ENCODE results near the gene FBRSL1.
A peak's percentile ranks its signal among the peaks of the same experiment; 100 is the strongest.

Gene FBRSL1

DNA sequence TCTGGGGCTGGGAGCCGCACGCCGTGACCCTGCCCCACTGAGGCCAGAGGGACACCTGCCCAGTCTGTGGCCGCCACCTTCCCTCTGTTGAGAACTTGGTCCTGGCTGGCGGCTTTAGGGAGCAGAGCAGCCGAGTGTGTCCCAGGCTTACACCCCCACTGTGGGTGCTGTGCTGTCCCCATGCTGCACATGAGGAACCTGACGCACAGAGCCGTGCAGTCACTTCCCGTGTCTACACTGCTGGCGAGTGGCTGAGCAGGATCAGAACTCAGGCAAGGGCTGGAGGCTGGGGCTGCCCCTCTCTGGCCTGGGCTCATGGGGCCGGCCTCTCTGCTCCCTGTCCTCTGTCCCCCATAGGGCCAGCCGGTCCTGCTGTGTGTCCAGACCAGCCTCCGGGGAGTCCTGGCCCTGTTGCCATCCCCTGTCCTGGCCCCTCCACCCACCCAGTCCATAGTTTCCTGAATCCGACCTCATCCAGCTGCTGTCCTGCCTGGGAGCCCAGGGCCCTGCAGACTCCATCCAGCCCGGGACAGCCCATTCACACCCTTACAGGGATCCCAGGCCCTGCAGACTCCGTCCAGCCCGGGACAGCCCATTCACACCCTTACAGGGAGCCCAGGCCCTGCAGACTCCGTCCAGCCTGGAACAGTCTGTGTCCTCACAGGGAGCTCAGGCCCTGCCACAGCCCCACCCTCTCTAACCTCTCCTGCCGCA is 10.3 kb downstream of the FBRSL1 start:
- DNase-seq = no peak

DNA sequence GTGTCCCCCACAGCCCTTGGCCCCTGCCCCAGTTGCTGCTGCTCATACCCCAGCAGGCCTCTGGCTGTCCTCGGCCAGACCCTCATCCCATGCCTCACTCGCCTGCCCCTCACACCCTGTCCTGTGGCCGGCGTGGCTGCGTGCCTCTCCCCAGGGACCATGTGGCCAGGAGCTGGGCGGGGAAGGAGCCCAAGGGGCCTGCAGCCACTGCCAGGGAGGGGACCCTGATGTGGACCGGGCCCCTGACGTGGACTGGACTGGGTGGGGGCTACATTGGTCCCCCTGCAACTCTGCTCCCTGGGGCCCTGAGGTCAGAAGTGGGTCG is 10.9 kb downstream of the FBRSL1 start:
- DNase-seq = no peak

- DNase-seq = no peak
Measured at GRCh38 chr12:132501204-132501940, 11.4 kb downstream of the FBRSL1 start.

- DNase-seq = peak; percentile 70
Measured at GRCh38 chr12:132502149-132502881, 12.4 kb downstream of the FBRSL1 start.

GRCh38 chr12:132502882-132503193 is 12.9 kb downstream of the FBRSL1 start:
- DNase-seq = no peak

GRCh38 chr12:132503618-132504204 is 13.8 kb downstream of the FBRSL1 start:
- no peak for DNase-seq

GRCh38 chr12:132505105-132505851 is 15.3 kb downstream of the FBRSL1 start:
- peak; percentile 84 for DNase-seq

- no peak for DNase-seq
Measured at GRCh38 chr12:132505852-132506219, 15.9 kb downstream of the FBRSL1 start.

- peak; percentile 89 for DNase-seq
Measured at GRCh38 chr12:132506328-132507160, 16.6 kb downstream of the FBRSL1 start.

- DNase-seq = no peak
Measured at GRCh38 chr12:132507161-132507538, 17.2 kb downstream of the FBRSL1 start.

- DNase-seq = no peak
Measured at GRCh38 chr12:132507656-132508490, 17.9 kb downstream of the FBRSL1 start.

- no peak for DNase-seq
Measured at GRCh38 chr12:132508491-132508740, 18.5 kb downstream of the FBRSL1 start.

DNA sequence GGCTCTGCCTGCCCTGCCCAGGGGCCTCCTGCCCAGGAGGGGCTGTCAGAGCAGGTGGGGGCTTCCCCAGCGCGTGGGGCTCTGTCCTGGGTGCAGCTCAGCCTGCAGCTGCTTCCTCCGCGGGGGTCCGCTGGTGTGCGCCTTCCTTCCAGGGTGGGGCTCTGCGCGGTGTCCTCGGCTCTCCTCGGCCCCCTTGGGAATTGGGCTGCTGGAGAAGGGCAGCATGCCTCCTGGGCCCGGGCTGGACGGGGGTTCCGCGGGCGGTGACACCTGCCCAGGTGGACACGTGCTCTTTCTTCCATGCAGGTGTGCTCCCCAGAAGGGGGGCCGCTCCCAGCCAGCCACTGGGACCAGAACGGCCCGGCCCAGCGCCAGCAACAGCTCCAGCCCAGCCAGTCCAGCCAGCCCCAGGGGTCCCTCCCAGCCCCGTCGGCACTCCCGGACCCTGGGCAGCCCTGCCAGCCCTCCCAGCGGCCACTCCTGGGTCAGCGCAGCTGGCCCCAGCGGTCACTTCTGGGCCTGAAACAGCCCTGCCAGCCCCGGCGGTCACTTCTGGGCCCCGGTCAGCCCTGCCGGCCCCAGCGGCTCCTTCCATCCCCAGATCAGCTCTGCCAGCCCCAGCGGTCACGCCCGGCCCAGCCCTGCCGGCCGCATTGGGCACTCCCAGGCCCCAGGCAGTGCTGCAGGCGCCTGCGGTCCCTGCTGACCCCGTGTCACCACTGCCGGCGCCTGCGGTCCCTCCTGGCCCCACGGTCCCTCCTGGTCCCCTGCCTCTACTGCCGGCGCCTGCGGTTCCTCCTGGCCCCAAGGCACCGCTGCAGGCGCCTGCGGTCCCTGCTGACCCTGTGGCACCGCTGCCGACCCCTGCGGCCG is 19.1 kb downstream of the FBRSL1 start:
- DNase-seq = no peak

- no peak for DNase-seq
Measured at GRCh38 chr12:132510111-132510724, 20.3 kb downstream of the FBRSL1 start.

DNA sequence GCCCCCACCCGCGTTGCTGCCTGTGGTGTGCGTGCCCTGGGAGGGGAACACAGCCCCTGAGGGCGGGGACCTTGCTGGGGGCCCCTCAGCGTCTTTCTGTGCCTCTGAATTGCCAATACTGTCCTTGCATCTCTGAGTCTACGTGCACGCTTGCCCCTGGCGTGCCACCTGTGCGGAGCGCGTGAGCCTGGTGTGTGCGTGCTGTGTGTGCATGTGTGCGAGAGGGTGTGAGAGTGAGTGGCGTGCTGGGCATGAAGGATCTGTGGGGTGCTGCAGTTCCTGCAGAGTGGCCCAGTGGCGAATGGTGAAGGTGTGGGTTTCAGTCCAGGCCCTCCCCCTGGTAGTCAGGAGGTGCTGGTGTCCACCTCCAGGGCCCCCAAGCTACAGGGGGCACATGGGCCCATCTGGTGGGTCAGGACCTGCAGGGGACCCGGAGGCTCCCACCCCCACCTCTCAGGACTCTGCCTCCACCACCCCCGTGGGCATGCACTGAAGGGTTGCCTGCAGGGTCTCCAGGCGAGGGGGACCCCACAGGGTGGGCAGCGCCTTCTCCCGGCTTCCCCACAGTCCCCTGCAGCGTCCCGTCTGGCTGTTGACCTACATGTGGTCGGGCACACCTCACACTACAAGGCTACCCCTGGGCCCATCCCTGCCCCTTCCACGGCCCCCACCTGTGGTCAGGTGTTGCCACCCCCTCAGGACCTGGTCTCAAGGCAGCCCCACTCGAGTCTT is 21.0 kb downstream of the FBRSL1 start:
- DNase-seq = no peak

GRCh38 chr12:132511516-132512196 is 21.7 kb downstream of the FBRSL1 start:
- DNase-seq = no peak

- no peak for DNase-seq
Measured at GRCh38 chr12:132512197-132513069, 22.5 kb downstream of the FBRSL1 start.

DNA sequence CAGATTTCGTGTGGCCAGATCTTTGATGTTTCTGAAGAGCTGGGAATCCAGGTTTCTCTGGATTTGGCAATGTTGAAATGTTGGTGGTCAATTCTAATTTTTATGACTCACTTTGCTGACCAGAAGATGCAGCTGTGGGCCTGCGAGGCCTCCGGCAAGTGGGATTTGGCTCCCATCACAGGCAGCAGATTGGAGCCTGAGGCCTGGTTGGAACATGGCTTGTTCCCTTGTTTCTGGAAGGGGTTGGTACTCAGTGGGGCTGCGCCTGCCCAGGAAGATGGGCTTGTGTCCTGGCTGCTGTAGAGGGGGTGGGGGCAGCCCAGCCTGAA is 23.1 kb downstream of the FBRSL1 start:
- no peak for DNase-seq
